Dermis microvascular lymphatic vessel endothelial cell (primary cell): ENCODE measurements around the gene CALR3. TPM values are rescaled to one million over a fixed set of nuclear protein-coding genes. Genes with fewer than 3 reads are reported as not detected.
"Not testable (repeated sequence)": the region's sequence is repeated elsewhere in the genome, so short reads cannot be mapped to it uniquely, and the experiment has no call there.

ENCODE experiments used
- DNase-seq, 2 donors: peaks; one replicate each; pipeline versions ENCODE4 v3.0.0 to v3.0.0-alpha.2; 2010; ENCODE audit warnings: low read depth in 2 of 2
- total RNA-seq: library from RNA; depleted of rRNA; stranded (reverse); fragments of >200 nt; gene quantifications from 2 replicates; pipeline ENCODE4 v1.2.1, GENCODE V29; 2014

CALR3 gene
- total RNA-seq, 1 donor from 2014 or later: not detected

DNA sequence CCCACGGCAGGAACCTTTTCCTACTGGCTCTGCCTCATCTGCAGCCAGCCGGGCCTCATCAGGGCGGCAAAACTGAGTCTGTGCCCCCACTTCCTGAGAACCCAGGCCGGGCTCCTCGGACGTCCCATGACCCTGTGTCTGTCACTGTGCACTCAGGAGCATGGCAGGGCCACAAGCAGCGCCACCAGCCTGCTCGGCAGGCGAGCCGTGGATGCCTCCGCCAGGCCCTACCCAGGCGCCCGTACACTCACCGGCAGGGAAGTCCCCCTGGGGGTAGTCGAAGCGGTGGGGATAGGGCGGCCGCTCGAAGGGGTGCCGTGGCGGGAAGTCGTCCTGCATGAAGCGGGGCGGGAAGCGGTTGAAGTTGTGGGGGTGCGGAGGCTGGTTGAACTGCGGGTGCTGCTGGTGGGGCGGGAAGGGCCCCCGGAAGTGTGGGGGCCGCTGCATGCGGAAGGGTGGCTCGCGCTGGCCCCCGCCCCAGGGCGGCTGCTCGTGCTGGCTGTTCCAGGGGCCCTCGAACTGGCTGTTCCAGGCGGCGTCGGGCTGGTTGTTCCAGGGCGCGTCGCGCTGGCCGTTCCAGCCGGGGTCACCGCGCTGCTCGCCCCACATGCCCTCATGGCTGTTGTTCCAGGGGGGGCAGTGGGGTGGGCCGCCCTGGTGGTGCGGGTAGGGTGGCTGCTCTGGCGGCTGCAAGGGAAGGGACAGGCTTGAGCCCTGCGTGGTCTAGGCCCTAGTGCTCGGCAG, 29.2 kb upstream of the CALR3 start:
- no peak for DNase-seq

GRCh38 chr19:16522559-16523377, 26.8 kb upstream of the CALR3 start:
- DNase-seq: no peak

DNA sequence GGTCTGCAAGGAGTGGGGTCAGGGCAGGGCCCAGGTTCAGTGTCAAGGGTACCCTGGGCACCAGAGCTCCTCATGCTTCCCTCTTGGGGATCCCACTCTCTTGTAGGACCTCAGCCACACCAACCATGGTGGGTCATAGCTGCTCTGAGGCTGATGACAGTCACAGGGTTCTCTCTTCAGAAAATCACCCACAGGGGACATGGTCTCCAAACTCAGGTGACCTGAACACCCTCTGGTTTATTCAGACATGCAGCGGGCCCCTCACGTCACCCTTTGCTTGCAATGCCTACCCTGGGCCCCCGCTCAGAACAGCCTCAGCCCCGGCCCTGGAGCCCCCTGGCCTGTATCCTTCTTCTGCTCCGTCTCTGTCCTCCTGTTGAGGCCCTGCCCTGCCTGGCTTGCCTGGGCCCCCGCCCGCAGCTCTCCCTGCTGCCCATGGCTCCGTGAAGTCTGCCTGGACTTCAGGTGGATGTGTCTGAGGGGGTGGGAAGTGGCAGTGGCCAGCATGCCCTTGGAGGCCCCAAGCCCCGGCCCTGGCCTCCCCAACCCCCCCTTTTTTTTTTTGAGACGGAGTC, 25.8 kb upstream of the CALR3 start:
- DNase-seq: no peak

- peak in 1 of 2 donors; percentile 17 for DNase-seq
Observed at GRCh38 chr19:16520986-16521624, 25.1 kb upstream of the CALR3 start.

DNA sequence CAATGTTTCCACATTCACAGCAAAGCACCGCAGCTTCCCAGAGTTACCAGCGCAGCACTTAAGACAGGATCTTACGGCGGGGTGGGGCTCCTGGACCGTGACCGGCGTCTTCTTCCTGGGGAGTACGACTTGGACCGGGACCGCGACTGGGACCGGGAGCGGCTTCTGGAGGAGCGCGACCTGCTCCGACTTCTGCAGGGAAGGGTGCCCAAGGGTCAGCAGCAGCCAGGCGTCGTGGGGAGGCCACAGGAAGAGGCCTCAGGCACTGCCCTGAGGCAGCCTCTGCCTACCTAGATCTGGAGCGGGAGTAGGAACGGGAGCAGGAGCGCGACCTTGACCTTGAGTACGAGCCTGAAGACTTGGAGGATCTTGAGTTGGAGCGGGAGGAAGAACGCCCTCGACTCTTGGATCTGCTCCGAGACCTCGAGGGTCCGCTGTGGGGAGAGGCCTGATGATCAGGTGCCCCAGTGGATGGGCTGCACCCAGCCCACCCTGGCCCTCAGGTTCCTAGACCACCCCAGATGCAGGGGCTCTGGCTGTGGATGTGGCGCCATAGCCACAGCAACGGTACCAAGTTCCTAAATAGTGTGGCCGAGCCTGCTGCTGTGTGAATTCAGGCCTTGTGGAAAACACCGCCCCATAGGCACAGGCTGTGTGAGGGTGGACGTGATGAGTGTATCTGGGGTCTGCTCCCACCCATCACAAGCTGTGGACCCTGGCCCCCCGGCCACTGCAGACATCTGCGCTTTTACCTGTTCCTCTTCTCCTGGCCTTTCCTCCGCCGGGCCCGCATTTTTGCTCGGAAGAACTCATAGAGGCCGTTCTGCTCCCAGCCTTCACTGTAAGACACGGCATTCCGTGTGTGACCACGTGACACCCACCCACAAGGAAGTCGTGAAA, 24.4 kb upstream of the CALR3 start:
- DNase-seq: no peak

- no peak for DNase-seq
Observed at GRCh38 chr19:16519230-16519687, 23.3 kb upstream of the CALR3 start.

DNA sequence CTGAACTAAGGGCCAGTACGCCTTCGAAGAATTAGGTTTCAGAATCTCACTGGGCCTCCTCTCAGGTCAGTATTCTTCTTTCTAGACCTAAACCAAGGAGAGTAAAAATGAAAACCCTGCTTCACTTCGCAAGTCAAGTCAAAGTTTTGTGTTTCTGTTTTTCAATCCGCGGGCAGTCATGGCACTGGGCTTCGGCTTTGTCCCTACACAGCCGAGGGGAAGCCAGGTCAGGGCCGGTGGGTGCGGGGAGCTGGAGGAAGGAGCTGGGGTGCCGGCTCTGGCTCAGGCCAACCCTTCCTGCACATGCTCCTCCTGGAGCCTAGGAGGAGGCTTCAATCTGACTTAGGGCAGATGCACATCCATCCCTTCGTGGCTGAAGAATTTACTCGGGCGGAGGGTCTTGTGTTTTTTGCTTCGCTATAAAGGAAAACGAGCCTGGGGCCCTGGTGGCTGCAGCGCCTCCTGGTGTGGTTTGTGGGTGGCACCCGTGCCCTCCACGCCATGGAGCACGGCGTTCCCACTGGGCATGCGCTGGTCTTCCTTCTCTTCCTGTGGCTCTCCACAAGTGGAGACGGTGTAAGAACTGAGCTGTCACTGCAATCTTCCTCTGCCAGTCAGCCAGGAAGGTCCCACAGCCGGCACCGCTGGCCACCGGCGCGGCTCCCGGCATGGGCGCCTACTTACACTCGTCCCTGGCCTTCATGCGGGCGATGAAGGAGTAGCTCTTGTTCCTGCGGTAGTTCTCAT, 22.7 kb upstream of the CALR3 start:
- DNase-seq: no peak

DNA sequence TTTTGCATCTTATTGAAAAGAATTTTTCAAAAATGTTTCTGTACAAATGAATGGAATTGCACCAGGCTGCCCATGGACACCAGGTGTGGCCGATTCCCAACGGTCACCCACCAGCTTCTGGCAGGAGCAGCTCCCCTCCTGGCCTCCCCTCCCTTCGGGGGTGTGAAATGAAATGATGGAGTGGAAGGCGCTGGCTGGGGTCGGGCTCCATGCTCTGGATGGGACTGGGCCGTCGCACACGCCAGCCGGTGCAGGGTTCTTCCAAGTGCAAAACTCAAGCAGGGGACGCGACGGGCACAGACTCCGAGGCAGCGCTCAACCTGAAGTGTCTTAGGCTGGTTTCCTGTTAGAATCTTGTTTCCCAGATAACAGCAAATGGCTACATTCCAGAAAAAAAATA, 22.1 kb upstream of the CALR3 start:
- no peak for DNase-seq

GRCh38 chr19:16516923-16517610, 21.1 kb upstream of the CALR3 start:
- no peak for DNase-seq

DNA sequence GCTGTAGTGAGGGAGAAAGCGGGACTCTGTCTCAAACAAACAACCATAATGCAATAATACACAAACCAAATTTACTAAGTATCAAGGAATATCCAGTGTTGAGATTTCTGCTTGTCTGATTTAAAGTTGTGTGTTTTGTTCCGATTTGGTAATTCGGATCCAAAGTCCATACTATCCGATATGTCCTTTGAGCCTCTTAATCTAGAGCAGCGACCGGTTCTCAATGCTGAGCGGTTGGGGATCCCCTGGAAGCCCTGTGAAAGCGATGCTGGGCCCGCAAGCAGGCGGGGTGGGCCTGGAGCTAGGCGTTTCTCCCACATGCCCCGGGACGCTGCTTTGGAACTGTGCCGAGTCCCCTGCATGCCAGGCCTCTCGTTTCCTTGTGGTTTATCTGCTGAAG, 20.4 kb upstream of the CALR3 start:
- DNase-seq: no peak

- DNase-seq: no peak
Observed at GRCh38 chr19:16514383-16515019, 18.5 kb upstream of the CALR3 start.

DNA sequence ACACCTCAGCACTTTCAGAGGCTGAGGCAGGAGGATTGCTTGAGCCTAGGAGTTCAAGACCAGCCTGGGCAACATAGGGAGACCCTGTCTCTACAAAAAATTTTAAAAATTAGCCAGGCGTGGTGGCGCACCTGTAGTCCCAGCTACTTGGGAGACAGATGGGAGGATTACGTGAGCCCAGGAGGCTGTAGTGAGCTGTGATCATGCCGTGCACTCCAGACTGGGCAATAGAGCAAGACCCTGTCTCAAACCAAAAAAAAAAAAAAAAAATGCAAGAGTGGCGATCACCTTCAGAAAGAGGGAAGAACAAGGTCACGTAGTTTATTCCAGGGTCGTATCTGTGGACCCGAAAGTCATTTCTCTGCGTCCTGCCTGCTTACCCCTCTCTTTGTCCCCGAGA, 16.6 kb upstream of the CALR3 start:
- DNase-seq: not testable (repeated sequence)

DNA sequence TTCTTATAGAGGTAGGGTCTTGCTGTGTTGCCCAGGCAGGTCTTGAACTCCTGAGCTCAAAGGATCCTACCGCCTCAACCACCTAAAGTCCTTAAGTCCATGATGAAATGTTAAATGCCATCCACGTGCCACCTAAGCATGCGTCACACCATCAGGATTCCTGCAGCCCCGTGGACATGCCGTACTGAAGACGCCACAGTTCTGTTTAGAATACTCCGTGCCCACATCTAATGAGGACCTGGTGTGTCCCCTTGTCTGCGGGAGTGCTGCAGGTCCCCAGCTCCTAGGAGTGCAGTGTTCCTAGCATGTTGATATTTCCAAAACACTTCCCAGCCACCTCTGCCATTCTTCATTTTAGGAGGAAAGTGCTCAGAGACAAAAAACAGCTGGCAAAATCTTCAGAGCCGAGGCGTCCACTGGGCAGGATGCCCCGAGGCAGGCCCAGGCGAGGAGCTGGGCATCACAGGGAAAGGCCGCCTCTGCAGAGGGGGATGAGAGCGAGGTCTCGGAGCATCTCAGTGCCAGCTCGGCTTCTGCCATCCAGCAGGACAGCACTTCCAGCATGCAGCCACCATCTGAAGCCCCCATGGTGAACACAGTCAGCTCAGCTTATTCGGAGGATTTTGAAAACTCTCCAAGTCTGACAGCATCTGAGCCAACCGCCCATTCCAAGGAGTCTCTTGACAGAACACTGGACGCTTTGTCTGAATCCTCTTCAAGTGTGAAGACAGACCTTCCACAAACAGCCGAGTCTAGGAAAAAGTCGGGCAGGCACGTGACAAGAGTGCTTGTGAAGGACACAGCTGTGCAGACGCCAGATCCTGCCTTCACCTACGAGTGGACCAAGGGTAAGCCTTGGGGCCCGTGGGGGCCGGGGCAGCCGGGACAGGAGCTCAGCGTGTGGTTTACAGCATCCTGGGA, 13.4 kb upstream of the CALR3 start:
- no peak for DNase-seq

DNA sequence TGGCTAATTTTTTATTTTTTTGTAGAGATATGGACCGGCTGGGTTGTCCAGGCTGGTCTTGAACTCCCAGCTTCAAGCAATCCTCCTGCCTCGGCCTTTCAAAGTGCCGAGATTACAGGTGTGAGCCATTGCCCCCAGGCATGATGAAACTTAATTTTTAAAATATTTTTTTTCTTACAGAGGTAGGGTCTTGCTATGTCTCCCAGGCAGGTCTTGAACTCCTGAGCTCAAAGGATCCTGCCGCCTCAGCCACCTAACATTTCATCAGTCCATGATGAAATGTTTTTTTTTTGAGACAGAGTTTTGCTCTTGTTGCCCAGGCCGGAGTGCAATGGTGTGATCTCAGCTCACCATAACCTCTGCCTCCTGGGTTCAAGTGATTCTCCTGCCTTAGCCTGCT, 12.6 kb upstream of the CALR3 start:
- no peak for DNase-seq

DNA sequence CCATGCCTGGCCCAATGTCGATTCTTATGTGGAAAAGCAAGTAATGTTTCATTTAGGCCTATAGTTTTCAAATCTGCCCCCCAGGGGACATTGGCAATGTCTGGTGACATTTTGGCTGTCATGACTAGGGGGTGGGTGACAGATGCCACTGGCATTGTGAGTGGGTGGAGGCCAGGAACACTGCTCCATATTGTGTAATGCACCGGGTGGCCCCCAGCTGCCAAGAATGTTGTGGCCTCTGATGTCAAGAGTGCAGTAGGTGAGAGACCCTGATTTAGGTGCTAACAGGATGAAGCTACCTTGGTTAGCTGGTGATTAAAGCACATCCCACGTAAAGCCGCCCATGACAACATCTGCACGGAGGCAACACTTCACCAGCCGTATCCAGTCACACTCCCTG, 11.0 kb upstream of the CALR3 start:
- no peak for DNase-seq

- DNase-seq: not testable (repeated sequence)
Observed at GRCh38 chr19:16506161-16506560, 10.2 kb upstream of the CALR3 start.

DNA sequence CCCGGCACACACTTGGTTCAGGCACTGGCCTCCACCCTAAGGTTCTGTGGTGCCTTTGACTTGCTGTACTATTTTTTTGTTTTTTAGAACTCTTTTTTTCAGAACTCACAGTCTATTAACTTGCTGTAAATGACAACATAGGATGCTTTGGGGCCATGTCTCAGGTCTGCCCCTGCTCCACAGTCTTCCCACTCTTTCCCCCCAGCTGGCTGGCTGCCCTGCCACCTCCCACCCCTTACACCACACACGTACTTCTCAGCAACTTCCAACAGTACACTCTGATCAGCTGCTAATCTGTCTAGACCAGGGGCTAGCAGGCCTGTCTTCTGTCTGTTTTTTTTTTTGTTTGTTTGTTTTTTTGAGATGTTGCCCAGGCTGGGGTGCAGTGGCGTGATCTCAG, 8.3 kb upstream of the CALR3 start:
- no peak for DNase-seq

- no peak for DNase-seq
Observed at GRCh38 chr19:16497837-16498236, 1.9 kb upstream of the CALR3 start.
